ENCODE results near the gene CDC42BPB. TPM values are rescaled to one million over a fixed set of nuclear protein-coding genes. Genes with fewer than 3 reads are reported as not detected.

The CDC42BPB gene
- total and polyA plus RNA-seq, 2 of the 13 experiments (the other 11 are each of a cell fraction or from before 2014, with no cell fraction given), result 19.7 to 32.3 TPM

- DNase-seq (ENCODE audit: low spot score) (peak; percentile 95), ATAC-seq (peak; percentile 15), FAIRE-seq (peak; percentile 99)
- H4K20me1 ChIP-seq (ENCODE audit: insufficient read depth, low read length), result peaks cover 13% of the 10 kb centered on the region
- peaks cover 0 to 4% of the 10 kb centered on the region in 2 experiments; a peak in 2 of 5 replicates for H3K36me3 ChIP-seq (replicated peaks in 1 of 2; ENCODE audit: control insufficient read depth in 1 of 2, insufficient read depth in 2 of 2, low read length in 2 of 2)
- peak overlapping the region; percentile 87 for H3K9ac ChIP-seq (ENCODE audit: insufficient read depth, low read depth, low read length)
- ChIA-PET POLR2A (interaction anchor here (0.6 to 3.9 kb wide), 12 partner anchors 10 to 519 kb away, joined by 3 to 55 read pairs (median 6); partner anchors contain the start of genes CDC42BPB, EIF5 and LBHD2), CTCF (ENCODE audit: low intra/inter-chr PET ratio, low total read pairs) (no interaction called here)
- H3K4me1 ChIP-seq (ENCODE audit: insufficient read depth, low read length), result peaks cover 87% of the 10 kb centered on the region
- peak overlapping the region; percentile 63 to 73 (median 65) for H3K4me3 ChIP-seq (replicated peaks in 1 of 3; ENCODE audit: insufficient read depth in 1 of 3, low read depth in 2 of 3, low read length in 3 of 3)
- in situ Hi-C loops (cut with HindIII; ENCODE audit: extremely low pct_ligation_motif_present, low pct_unique_long_range_greater_than_20kb) (no loop called here), intact Hi-C loops (cut with micrococcal nuclease; ENCODE audit: unreplicated experiment) (loop anchor here (5.0 kb wide), 1 partner anchor 87 kb away; no protein-coding TSS in a partner anchor)
- peaks cover 25% of the 10 kb centered on the region for H3K79me2 ChIP-seq (ENCODE audit: insufficient read depth, low read length)
- peak overlapping the region; percentile 99 for H3K27ac ChIP-seq (ENCODE audit: extremely low read length, insufficient read depth, low read length)
- no peak overlapping the region for H2AFZ ChIP-seq (ENCODE audit: low read length)
- no TSS peak for BruUV-seq (replicated peaks)
- WGBS (ENCODE audit: low lambda C conversion rate), result under 1% methylated on average over 21 of the region's 25 CpGs
- H3K4me2 ChIP-seq (ENCODE audit: low read depth, low read length), result peak overlapping the region; percentile 99
- no peaks in the 10 kb centered on the region for H3K27me3 ChIP-seq (ENCODE audit: control insufficient read depth in 1 of 2, insufficient read depth in 2 of 2, low read length in 2 of 2)
- no peaks in the 10 kb centered on the region for H3K9me3 ChIP-seq (ENCODE audit: low read length)
- TF ChIP-seq REXO4 (CRISPR knock-in tag; IDR thresholded peaks at IDR 0.05; ENCODE audit: borderline replicate concordance) (no peak), KLF12 (CRISPR knock-in tag; IDR thresholded peaks at IDR 0.05; ENCODE audit: borderline replicate concordance) (no peak), TBP (CRISPR knock-in tag; IDR thresholded peaks at IDR 0.05) (no peak), ARID3A (IDR thresholded peaks at IDR 0.05; ENCODE audit: low read depth, low read length) (peak; percentile 39; the same call in 1 of the 2 replicates), MIXL1 (CRISPR knock-in tag; IDR thresholded peaks at IDR 0.05) (peak; percentile 60), ZNF431 (CRISPR knock-in tag; IDR thresholded peaks at IDR 0.05; ENCODE audit: borderline replicate concordance, low read depth) (no peak), U2AF1 (optimal IDR thresholded peaks at IDR 0.05; ENCODE audit: low read depth, low read length) (no peak), KDM1A (CRISPR knock-in tag; IDR thresholded peaks at IDR 0.05) (peak; percentile 47; the same call in 1 of the 2 replicates), CHD2 (IDR thresholded peaks at IDR 0.05; ENCODE audit: low read depth, low read length) (no peak), SAFB2 (CRISPR knock-in tag; IDR thresholded peaks at IDR 0.05; ENCODE audit: borderline replicate concordance, low read depth) (no peak; the same call in none of the 2 replicates), ATF4 (CRISPR knock-in tag; IDR thresholded peaks at IDR 0.05) (peak in 1 of 2 experiments; percentile 92; a peak in 2 of 4 replicates), ZNF563 (CRISPR knock-in tag; IDR thresholded peaks at IDR 0.05) (peak; percentile 52), STAG1 (CRISPR knock-in tag; IDR thresholded peaks at IDR 0.05) (no peak), AGO1 (IDR thresholded peaks at IDR 0.05; ENCODE audit: low read depth, low read length, poor library complexity, severe bottlenecking) (no peak), ZZZ3 (CRISPR knock-in tag; IDR thresholded peaks at IDR 0.05; ENCODE audit: borderline replicate concordance) (no peak), CSRNP1 (CRISPR knock-in tag; IDR thresholded peaks at IDR 0.05) (no peak), SMARCE1 (IDR thresholded peaks at IDR 0.05; ENCODE audit: borderline replicate concordance) (no peak), ZNF772 (CRISPR knock-in tag; IDR thresholded peaks at IDR 0.05) (peak; percentile 80)
Measured at GRCh38 chr14:103100281-103101121, 43.2 kb upstream of the CDC42BPB start.
